Hepatocyte (in vitro differentiated cells): ENCODE results near the gene CLIP3.
"Not testable (repeated sequence)": the region's sequence is repeated elsewhere in the genome, so short reads cannot be mapped to it uniquely, and the experiment has no call there.

Source experiments
- CTCF ChIP-seq: fragments of 200-600 bp; sonication (generic); IDR thresholded peaks from 2 replicates; pipeline ENCODE4 v1.5.1; 2016; ENCODE audit warnings: antibody characterized with exemption, mild to moderate bottlenecking; ENCODE audit not compliant: poor library complexity
- EZH2 ChIP-seq: fragments of 200-600 bp; sonication (generic); IDR thresholded peaks from 2 replicates; pipeline ENCODE4 v1.6.1; 2016; ENCODE audit warnings: antibody characterized with exemption, mild to moderate bottlenecking, borderline replicate concordance
- EZH2phosphoT487 ChIP-seq: fragments of 200-600 bp; sonication (generic); IDR thresholded peaks from one replicate; pipeline ENCODE4 v1.6.1; 2018; ENCODE audit warnings: antibody characterized with exemption, mild to moderate bottlenecking, low read depth, moderate library complexity; ENCODE audit not compliant: unreplicated experiment, severe bottlenecking

- not testable (repeated sequence) for TF ChIP-seq CTCF, EZH2, EZH2phosphoT487
Observed at GRCh38 chr19:36068810-36069499, 36.3 kb upstream of the CLIP3 start.
